ENCODE data around the gene UROC1.

The UROC1 gene

DNA sequence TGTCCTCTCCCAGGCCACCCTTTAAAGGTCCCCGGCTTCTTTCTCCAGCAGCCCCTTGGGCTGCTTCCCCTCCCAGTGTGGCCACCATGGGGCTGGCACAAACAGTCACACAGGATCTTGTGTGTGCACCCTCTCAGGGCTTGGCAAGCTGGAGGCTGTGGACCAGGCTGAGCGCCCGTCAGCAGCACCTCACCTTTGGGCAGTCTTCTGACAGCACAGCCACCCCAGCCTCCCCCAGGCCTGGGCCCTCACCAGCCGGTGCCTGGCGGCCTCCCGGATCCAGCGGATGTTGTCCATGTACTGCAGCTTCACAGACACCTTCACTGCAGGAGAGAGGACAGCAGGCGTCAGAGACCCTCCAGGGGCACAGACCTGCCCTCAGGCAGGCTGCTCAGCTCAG is 21.8 kb downstream of the UROC1 start:
- no peak overlapping the region for H2AFZ ChIP-seq (ENCODE audit: insufficient read depth, low read length, poor library complexity)
- no peak overlapping the region for H3K14ac ChIP-seq (ENCODE audit: low read length)
- no peaks in the 10 kb centered on the region for H3K4me1 ChIP-seq (ENCODE audit: control insufficient read depth in 1 of 2, insufficient read depth in 2 of 2, low read length in 2 of 2)
- no peak overlapping the region for H4K8ac ChIP-seq (ENCODE audit: low read depth, low read length)
- no peak overlapping the region for H3K4me2 ChIP-seq (ENCODE audit: low read length)
- no peak overlapping the region for H2BK120ac ChIP-seq (ENCODE audit: insufficient read depth, low read length, poor library complexity)
- no peak overlapping the region for H3K4ac ChIP-seq (ENCODE audit: low read depth, low read length)
- H2AK5ac ChIP-seq (ENCODE audit: low read length), result no peak overlapping the region
- no peaks in the 10 kb centered on the region for H3K27me3 ChIP-seq (ENCODE audit: insufficient read depth, low read length)
- no peaks in the 10 kb centered on the region for H3K36me3 ChIP-seq (ENCODE audit: control insufficient read depth in 1 of 2, insufficient read depth in 2 of 2, low read length in 2 of 2)
- no peak overlapping the region for H3K27ac ChIP-seq (ENCODE audit: low read depth, low read length)
- peaks cover 2% of the 10 kb centered on the region for H3K9me3 ChIP-seq (ENCODE audit: insufficient read depth, low read depth, low read length)
- DNase-seq, result no peak
- WGBS (ENCODE audit: extremely low coverage, insufficient coverage, insufficient read length), result no CpG with 5 or more reads among the region's 8 CpGs
- no peaks in the 10 kb centered on the region for H3K79me1 ChIP-seq (ENCODE audit: low read length)
- H4K91ac ChIP-seq (ENCODE audit: low read depth, low read length), result no peak overlapping the region
- H2BK12ac ChIP-seq (ENCODE audit: low read length), result no peak overlapping the region
- H3K4me3 ChIP-seq (ENCODE audit: low read depth, low read length), result no peak overlapping the region
- no peak overlapping the region for H4K12ac ChIP-seq (ENCODE audit: low read depth, low read length)
- no peak overlapping the region for H2BK5ac ChIP-seq (ENCODE audit: low read depth, low read length, poor library complexity)
- H3K18ac ChIP-seq (ENCODE audit: low read length), result no peak overlapping the region
- no peaks in the 10 kb centered on the region for H3K79me2 ChIP-seq (ENCODE audit: control insufficient read depth, insufficient read depth, low read length, poor library complexity)
- no peak overlapping the region for H3K23ac ChIP-seq (ENCODE audit: low read length)
- H3K9ac ChIP-seq (ENCODE audit: low read length), result no peak overlapping the region

GRCh38 chr3:126494970-126495230 is 22.7 kb downstream of the UROC1 start:
- no peak overlapping the region for H3K14ac ChIP-seq (ENCODE audit: low read length)
- no peak overlapping the region for H3K4me2 ChIP-seq (ENCODE audit: low read length)
- no peak overlapping the region for H4K91ac ChIP-seq (ENCODE audit: low read depth, low read length)
- H3K4ac ChIP-seq (ENCODE audit: low read depth, low read length), result no peak overlapping the region
- H3K4me1 ChIP-seq (ENCODE audit: control insufficient read depth in 1 of 2, insufficient read depth in 2 of 2, low read length in 2 of 2), result peaks cover 0 to 1% of the 10 kb centered on the region in 2 experiments
- H2BK12ac ChIP-seq (ENCODE audit: low read length), result no peak overlapping the region
- no peaks in the 10 kb centered on the region for H3K36me3 ChIP-seq (ENCODE audit: control insufficient read depth in 1 of 2, insufficient read depth in 2 of 2, low read length in 2 of 2)
- no peak overlapping the region for H2AFZ ChIP-seq (ENCODE audit: insufficient read depth, low read length, poor library complexity)
- H3K27me3 ChIP-seq (ENCODE audit: insufficient read depth, low read length), result no peaks in the 10 kb centered on the region
- H3K4me3 ChIP-seq (ENCODE audit: low read depth, low read length), result no peak overlapping the region
- no peak overlapping the region for H2BK120ac ChIP-seq (ENCODE audit: insufficient read depth, low read length, poor library complexity)
- H4K8ac ChIP-seq (ENCODE audit: low read depth, low read length), result no peak overlapping the region
- H2AK5ac ChIP-seq (ENCODE audit: low read length), result no peak overlapping the region
- no peak overlapping the region for H3K9ac ChIP-seq (ENCODE audit: low read length)
- H3K79me1 ChIP-seq (ENCODE audit: low read length), result no peaks in the 10 kb centered on the region
- WGBS (ENCODE audit: extremely low coverage, insufficient coverage, insufficient read length), result 100% methylated on average over 1 of the region's 6 CpGs
- no peak overlapping the region for H3K23ac ChIP-seq (ENCODE audit: low read length)
- H2BK5ac ChIP-seq (ENCODE audit: low read depth, low read length, poor library complexity), result no peak overlapping the region
- no peak overlapping the region for H3K27ac ChIP-seq (ENCODE audit: low read depth, low read length)
- no peaks in the 10 kb centered on the region for H3K9me3 ChIP-seq (ENCODE audit: insufficient read depth, low read depth, low read length)
- DNase-seq, result no peak
- H3K18ac ChIP-seq (ENCODE audit: low read length), result no peak overlapping the region
- H4K12ac ChIP-seq (ENCODE audit: low read depth, low read length), result no peak overlapping the region
- H3K79me2 ChIP-seq (ENCODE audit: control insufficient read depth, insufficient read depth, low read length, poor library complexity), result no peaks in the 10 kb centered on the region

- no CpG with 5 or more reads among the region's 12 CpGs for WGBS (ENCODE audit: extremely low coverage, insufficient coverage, insufficient read length)
- H3K4ac ChIP-seq (ENCODE audit: low read depth, low read length), result no peak overlapping the region
Observed at GRCh38 chr3:126494204-126494969, 23.2 kb downstream of the UROC1 start.

GRCh38 chr3:126493739-126494138 is 23.8 kb downstream of the UROC1 start:
- DNase-seq, result no peak
- Histone ChIP-seq H4K8ac (ENCODE audit: low read depth, low read length) (no peak overlapping the region), H2BK120ac (ENCODE audit: insufficient read depth, low read length, poor library complexity) (no peak overlapping the region), H2AK5ac (ENCODE audit: low read length) (no peak overlapping the region), H3K14ac (ENCODE audit: low read length) (no peak overlapping the region), H3K23ac (ENCODE audit: low read length) (no peak overlapping the region), H3K36me3 (ENCODE audit: control insufficient read depth in 1 of 2, insufficient read depth in 2 of 2, low read length in 2 of 2) (no peaks in the 10 kb centered on the region), H3K4me1 (ENCODE audit: control insufficient read depth in 1 of 2, insufficient read depth in 2 of 2, low read length in 2 of 2) (peaks cover 0 to 1% of the 10 kb centered on the region in 2 experiments), H4K91ac (ENCODE audit: low read depth, low read length) (no peak overlapping the region), H3K9me3 (ENCODE audit: insufficient read depth, low read depth, low read length) (no peaks in the 10 kb centered on the region), H3K18ac (ENCODE audit: low read length) (no peak overlapping the region), H4K12ac (ENCODE audit: low read depth, low read length) (no peak overlapping the region), H2AFZ (ENCODE audit: insufficient read depth, low read length, poor library complexity) (no peak overlapping the region), H3K27ac (ENCODE audit: low read depth, low read length) (no peak overlapping the region), H3K4me2 (ENCODE audit: low read length) (no peak overlapping the region), H3K27me3 (ENCODE audit: insufficient read depth, low read length) (no peaks in the 10 kb centered on the region), H3K4me3 (ENCODE audit: low read depth, low read length) (no peak overlapping the region), H3K9ac (ENCODE audit: low read length) (no peak overlapping the region), H3K79me2 (ENCODE audit: control insufficient read depth, insufficient read depth, low read length, poor library complexity) (no peaks in the 10 kb centered on the region), H3K4ac (ENCODE audit: low read depth, low read length) (no peak overlapping the region), H2BK12ac (ENCODE audit: low read length) (no peak overlapping the region), H2BK5ac (ENCODE audit: low read depth, low read length, poor library complexity) (no peak overlapping the region), H3K79me1 (ENCODE audit: low read length) (no peaks in the 10 kb centered on the region)
- no CpG with 5 or more reads among the region's 9 CpGs for WGBS (ENCODE audit: extremely low coverage, insufficient coverage, insufficient read length)

More at GRCh38 chr3:126494204-126494969, 23.2 kb downstream of the UROC1 start:
- Histone ChIP-seq H3K4me3 (ENCODE audit: low read depth, low read length) (no peak overlapping the region), H3K79me1 (ENCODE audit: low read length) (no peaks in the 10 kb centered on the region), H4K12ac (ENCODE audit: low read depth, low read length) (no peak overlapping the region), H3K23ac (ENCODE audit: low read length) (no peak overlapping the region), H3K9me3 (ENCODE audit: insufficient read depth, low read depth, low read length) (no peaks in the 10 kb centered on the region), H3K4me2 (ENCODE audit: low read length) (no peak overlapping the region), H3K4me1 (ENCODE audit: control insufficient read depth in 1 of 2, insufficient read depth in 2 of 2, low read length in 2 of 2) (peaks cover 0 to 1% of the 10 kb centered on the region in 2 experiments), H2BK5ac (ENCODE audit: low read depth, low read length, poor library complexity) (no peak overlapping the region), H3K9ac (ENCODE audit: low read length) (no peak overlapping the region), H2BK12ac (ENCODE audit: low read length) (no peak overlapping the region), H3K18ac (ENCODE audit: low read length) (no peak overlapping the region), H3K27ac (ENCODE audit: low read depth, low read length) (no peak overlapping the region), H3K79me2 (ENCODE audit: control insufficient read depth, insufficient read depth, low read length, poor library complexity) (no peaks in the 10 kb centered on the region), H2BK120ac (ENCODE audit: insufficient read depth, low read length, poor library complexity) (no peak overlapping the region), H3K36me3 (ENCODE audit: control insufficient read depth in 1 of 2, insufficient read depth in 2 of 2, low read length in 2 of 2) (no peaks in the 10 kb centered on the region), H4K91ac (ENCODE audit: low read depth, low read length) (no peak overlapping the region), H2AFZ (ENCODE audit: insufficient read depth, low read length, poor library complexity) (no peak overlapping the region), H3K14ac (ENCODE audit: low read length) (no peak overlapping the region), H2AK5ac (ENCODE audit: low read length) (no peak overlapping the region), H3K27me3 (ENCODE audit: insufficient read depth, low read length) (no peaks in the 10 kb centered on the region), H4K8ac (ENCODE audit: low read depth, low read length) (no peak overlapping the region)
- no peak for DNase-seq
